Measurements from ENCODE around the gene C8G. TPM values are rescaled to one million over a fixed set of nuclear protein-coding genes. Genes with fewer than 3 reads are reported as not detected.

C8G gene
- total RNA-seq, 2 donors from 2014 or later, result 1.4 to 2.7 TPM

GRCh38 chr9:136939996-136940525 is 5.0 kb upstream of the C8G start:
- peaks cover 4% of the 10 kb centered on the region for H3K4me1 Mint-ChIP-seq
- peaks cover 4% of the 10 kb centered on the region for H3K36me3 Mint-ChIP-seq (ENCODE audit: low read depth)
- ATAC-seq, result no peak
- no peak for DNase-seq
- no peaks in the 10 kb centered on the region for H3K27me3 Mint-ChIP-seq
- no peak overlapping the region for H3K4me3 Mint-ChIP-seq
- no peak overlapping the region for H3K27ac Mint-ChIP-seq
- no peaks in the 10 kb centered on the region for H3K9me3 ChIP-seq (ENCODE audit: control insufficient read depth, low read length, poor library complexity, severe bottlenecking)

DNA sequence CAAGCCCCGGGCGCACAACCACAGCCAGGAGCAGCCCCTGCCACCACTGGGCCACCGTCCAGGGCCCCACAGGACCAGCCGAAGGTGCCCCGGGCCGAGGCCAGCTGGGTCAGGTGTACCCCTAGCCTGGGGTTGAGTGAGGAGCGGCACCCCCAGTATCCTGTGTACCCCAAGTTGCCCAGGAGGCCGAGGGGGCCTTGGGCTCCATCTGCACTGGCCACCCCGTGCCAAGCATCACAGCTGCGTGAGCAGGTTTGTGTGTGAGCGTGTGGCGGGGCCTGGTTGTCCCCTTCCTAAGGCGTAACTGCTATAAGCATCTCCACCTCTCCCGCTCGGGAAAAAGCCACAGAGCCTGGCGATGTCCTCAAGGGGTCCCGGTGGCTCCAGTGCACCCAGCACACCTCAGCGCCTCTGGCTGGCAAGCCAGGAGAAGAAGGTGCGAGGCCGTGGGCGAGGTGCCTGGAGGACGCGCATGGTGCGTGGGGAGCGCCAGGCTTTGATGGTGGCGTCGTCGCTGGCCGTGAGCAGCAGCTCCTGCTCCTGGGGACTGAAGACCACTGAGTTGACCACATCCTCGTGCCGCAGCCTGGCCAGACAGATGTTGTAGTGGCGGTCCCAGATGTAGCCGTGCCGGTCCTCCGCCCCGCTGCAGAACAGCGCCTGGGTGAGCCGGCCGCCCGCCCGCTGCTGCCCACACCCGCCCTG is 4.4 kb upstream of the C8G start:
- Mint-ChIP-seq H3K4me3 (no peak overlapping the region), H3K36me3 (ENCODE audit: low read depth) (peaks cover 4% of the 10 kb centered on the region), H3K4me1 (peaks cover 4% of the 10 kb centered on the region), H3K27me3 (no peaks in the 10 kb centered on the region), H3K27ac (no peak overlapping the region)
- DNase-seq (no peak), ATAC-seq (no peak)
- no peaks in the 10 kb centered on the region for H3K9me3 ChIP-seq (ENCODE audit: control insufficient read depth, low read length, poor library complexity, severe bottlenecking)

GRCh38 chr9:136941231-136942111 is 3.6 kb upstream of the C8G start:
- Mint-ChIP-seq H3K36me3 (ENCODE audit: low read depth) (peaks cover 4% of the 10 kb centered on the region), H3K27me3 (no peaks in the 10 kb centered on the region), H3K4me3 (no peak overlapping the region), H3K27ac (no peak overlapping the region), H3K4me1 (peaks cover 4% of the 10 kb centered on the region)
- ATAC-seq, result no peak
- H3K9me3 ChIP-seq (ENCODE audit: control insufficient read depth, low read length, poor library complexity, severe bottlenecking), result no peaks in the 10 kb centered on the region
- no peak for DNase-seq

GRCh38 chr9:136942112-136942880 is 2.7 kb upstream of the C8G start:
- Mint-ChIP-seq H3K27me3 (no peaks in the 10 kb centered on the region), H3K27ac (no peak overlapping the region), H3K4me3 (peak overlapping the region; percentile 85), H3K4me1 (peaks cover 4% of the 10 kb centered on the region), H3K36me3 (ENCODE audit: low read depth) (peaks cover 4% of the 10 kb centered on the region)
- no peak for ATAC-seq
- no peaks in the 10 kb centered on the region for H3K9me3 ChIP-seq (ENCODE audit: control insufficient read depth, low read length, poor library complexity, severe bottlenecking)
- DNase-seq, result no peak

DNA sequence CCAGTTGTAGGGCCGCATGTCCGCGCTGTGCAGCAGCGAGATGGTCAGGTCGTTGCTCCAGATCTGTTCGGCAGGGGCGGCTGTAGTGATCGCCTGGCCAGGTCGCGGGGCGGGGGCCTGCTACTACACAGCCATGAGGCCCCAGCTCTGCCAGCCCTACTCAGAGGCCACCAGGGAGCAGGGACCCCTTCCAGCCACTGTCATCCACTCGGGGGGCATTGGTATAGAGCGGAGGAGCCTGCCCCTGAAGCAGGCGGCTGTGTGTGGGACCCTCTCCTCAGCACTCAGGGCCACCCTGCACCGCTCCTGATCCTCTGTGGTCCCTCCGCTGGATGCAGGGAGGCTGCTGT is 2.2 kb upstream of the C8G start:
- Mint-ChIP-seq H3K27ac (no peak overlapping the region), H3K27me3 (no peaks in the 10 kb centered on the region), H3K4me3 (peak overlapping the region; percentile 85), H3K36me3 (ENCODE audit: low read depth) (peaks cover 4% of the 10 kb centered on the region), H3K4me1 (peaks cover 4% of the 10 kb centered on the region)
- ATAC-seq, result no peak
- DNase-seq, result no peak
- H3K9me3 ChIP-seq (ENCODE audit: control insufficient read depth, low read length, poor library complexity, severe bottlenecking), result no peaks in the 10 kb centered on the region

DNA sequence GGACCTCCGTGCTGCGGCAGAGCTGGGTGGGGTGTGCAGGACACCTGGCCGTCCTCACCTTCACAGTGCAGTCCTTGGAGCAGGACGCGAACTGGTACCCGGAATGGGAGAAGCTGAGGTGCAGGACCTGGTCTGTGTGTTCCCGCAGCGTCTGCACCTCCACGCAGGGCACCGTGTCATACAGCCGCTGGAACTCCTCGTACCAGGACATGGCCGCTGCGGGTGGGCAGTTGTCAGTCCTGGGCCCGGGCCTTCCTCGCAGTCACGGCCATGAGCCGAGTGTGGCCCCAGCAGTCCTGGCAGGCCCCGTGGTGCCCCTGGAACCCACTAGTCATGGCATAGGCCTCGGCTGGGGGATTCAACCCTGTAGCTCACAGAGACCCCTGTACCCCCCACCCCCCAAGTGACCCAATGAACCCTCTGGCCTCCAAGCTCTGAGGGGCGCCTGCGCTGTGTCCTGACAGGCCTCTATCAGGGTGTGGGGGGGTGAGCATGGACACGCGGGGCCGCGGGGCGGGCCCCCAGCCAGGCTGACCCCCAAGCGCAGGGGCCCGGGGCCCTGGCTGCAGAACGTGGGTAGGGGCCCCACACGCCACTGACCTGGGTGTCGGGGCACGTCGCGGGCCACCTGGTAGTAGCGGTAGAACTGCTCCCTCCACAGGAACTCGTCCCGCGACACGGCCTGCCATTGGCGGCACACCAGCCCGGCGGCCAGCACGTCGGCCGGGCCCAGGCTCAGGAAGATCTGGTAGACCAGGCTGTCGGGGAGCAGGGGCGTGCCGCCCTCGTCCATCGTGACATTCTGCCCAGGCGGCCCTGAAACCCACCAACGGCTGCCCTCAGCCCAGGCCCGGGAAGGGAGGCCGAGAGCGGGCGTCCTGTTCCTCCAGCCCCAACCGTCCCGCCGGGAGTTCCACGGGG is 1.5 kb upstream of the C8G start:
- peaks cover 4% of the 10 kb centered on the region for H3K4me1 Mint-ChIP-seq
- no peaks in the 10 kb centered on the region for H3K27me3 Mint-ChIP-seq
- peaks cover 4% of the 10 kb centered on the region for H3K36me3 Mint-ChIP-seq (ENCODE audit: low read depth)
- no peaks in the 10 kb centered on the region for H3K9me3 ChIP-seq (ENCODE audit: control insufficient read depth, low read length, poor library complexity, severe bottlenecking)
- ATAC-seq, result peak; percentile 12
- H3K4me3 Mint-ChIP-seq, result peak overlapping the region; percentile 85
- DNase-seq, result no peak
- no peak overlapping the region for H3K27ac Mint-ChIP-seq

- H3K4me1 Mint-ChIP-seq, result peaks cover 4% of the 10 kb centered on the region
- H3K27me3 Mint-ChIP-seq, result no peaks in the 10 kb centered on the region
- ATAC-seq (peak; percentile 40), DNase-seq (no peak)
- H3K4me3 Mint-ChIP-seq, result peak overlapping the region; percentile 85
- peaks cover 4% of the 10 kb centered on the region for H3K36me3 Mint-ChIP-seq (ENCODE audit: low read depth)
- no peaks in the 10 kb centered on the region for H3K9me3 ChIP-seq (ENCODE audit: control insufficient read depth, low read length, poor library complexity, severe bottlenecking)
- no peak overlapping the region for H3K27ac Mint-ChIP-seq
Observed at GRCh38 chr9:136944212-136944518, 878 bp upstream of the C8G start.

DNA sequence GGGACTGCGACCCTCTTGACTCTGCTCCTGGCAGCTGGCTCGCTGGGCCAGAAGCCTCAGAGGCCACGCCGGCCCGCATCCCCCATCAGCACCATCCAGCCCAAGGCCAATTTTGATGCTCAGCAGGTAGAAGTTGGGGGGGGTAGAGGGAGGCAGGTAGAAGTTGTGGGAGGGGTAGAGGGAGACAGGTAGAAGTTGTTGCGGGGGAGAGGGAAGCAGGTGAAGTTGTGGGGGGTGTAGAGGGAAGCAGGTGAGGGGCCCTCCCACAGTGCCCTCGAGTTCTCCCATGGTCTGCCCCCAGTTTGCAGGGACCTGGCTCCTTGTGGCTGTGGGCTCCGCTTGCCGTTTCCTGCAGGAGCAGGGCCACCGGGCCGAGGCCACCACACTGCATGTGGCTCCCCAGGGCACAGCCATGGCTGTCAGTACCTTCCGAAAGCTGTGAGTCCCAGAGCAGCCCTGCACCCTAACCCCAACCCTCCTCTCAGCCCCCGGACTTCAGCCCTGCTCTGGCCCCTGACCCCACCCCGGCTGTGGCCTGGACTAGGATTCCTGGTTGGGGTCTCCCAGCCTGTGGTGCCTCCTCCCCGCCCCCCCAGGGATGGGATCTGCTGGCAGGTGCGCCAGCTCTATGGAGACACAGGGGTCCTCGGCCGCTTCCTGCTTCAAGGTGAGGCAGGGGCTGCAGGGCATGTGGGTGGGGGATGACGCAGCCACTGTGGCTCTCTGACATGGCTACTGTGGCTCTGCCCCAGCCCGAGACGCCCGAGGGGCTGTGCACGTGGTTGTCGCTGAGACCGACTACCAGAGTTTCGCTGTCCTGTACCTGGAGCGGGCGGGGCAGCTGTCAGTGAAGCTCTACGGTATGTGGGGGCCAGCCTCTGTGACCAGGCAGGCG is 537 bp downstream of the C8G start:
- DNase-seq (peak in 1 of 3 donors; percentile 8), ATAC-seq (no peak)
- peak overlapping the region; percentile 87 for H3K27ac Mint-ChIP-seq
- peak overlapping the region; percentile 85 for H3K4me3 Mint-ChIP-seq
- H3K4me1 Mint-ChIP-seq, result peaks cover 6% of the 10 kb centered on the region
- no peaks in the 10 kb centered on the region for H3K27me3 Mint-ChIP-seq
- no peaks in the 10 kb centered on the region for H3K36me3 Mint-ChIP-seq (ENCODE audit: low read depth)
- no peaks in the 10 kb centered on the region for H3K9me3 ChIP-seq (ENCODE audit: control insufficient read depth, low read length, poor library complexity, severe bottlenecking)

- no peak overlapping the region for H3K27ac Mint-ChIP-seq
- peaks cover 6% of the 10 kb centered on the region for H3K4me1 Mint-ChIP-seq
- H3K9me3 ChIP-seq (ENCODE audit: control insufficient read depth, low read length, poor library complexity, severe bottlenecking), result no peaks in the 10 kb centered on the region
- no peak overlapping the region for H3K4me3 Mint-ChIP-seq
- peak in 1 of 3 donors; percentile 9 for DNase-seq
- H3K36me3 Mint-ChIP-seq (ENCODE audit: low read depth), result no peaks in the 10 kb centered on the region
- no peak for ATAC-seq
- H3K27me3 Mint-ChIP-seq, result no peaks in the 10 kb centered on the region
Observed at GRCh38 chr9:136946228-136947027, 1.4 kb downstream of the C8G start.

DNA sequence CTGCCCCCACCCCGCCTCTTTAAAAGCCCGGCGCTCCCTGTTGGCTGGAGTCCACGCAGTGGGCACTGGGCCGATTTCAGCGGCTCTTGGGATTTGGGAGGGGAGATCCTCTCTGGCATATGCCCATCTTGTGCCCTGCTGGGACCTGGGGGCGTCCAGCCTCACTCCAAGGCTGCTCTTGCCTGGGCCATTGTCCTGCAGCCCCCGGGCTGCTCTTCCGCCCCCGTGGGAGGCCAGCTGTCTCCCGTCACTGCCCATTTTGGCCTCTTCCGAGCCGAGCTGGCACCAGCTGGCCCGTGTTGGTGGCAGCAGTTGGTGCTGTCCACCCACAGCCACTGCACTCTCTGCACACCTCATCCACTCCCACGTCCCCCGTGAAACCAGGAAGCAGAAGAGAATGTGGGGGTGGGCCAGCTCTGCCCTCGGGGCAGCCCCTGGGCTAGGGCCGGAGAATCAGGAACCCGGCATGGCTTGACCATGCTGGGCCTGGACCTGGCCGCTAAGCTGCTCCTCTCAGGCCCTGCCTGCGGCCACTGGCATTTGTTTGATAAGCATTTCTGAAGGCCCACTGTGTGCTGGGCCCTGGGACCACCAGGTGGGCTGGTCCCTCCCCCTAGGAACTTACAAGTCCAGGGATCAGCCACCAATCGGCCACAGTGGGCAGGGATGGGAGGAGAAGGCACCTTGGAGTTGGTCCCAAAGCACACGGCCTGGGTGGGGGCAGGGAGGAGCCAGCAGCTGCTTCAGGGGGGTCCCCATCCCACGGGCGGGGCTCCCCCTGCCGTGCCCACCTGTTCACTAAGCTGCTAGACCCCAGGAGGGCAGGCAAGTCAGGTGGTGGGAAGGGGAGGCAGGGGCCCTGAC is 2.2 kb downstream of the C8G start:
- DNase-seq (peak in 1 of 3 donors; percentile 10), ATAC-seq (no peak)
- Mint-ChIP-seq H3K36me3 (ENCODE audit: low read depth) (no peaks in the 10 kb centered on the region), H3K4me1 (peaks cover 6% of the 10 kb centered on the region), H3K27ac (no peak overlapping the region), H3K27me3 (no peaks in the 10 kb centered on the region), H3K4me3 (no peak overlapping the region)
- H3K9me3 ChIP-seq (ENCODE audit: control insufficient read depth, low read length, poor library complexity, severe bottlenecking), result no peaks in the 10 kb centered on the region

Data from T-helper 17 cell (primary cell).